Sigmoid colon (tissue), 7 donors: ENCODE results near the gene RNF6. TPM values are rescaled to one million over a fixed set of nuclear protein-coding genes. Genes with fewer than 3 reads are reported as not detected.

Experiments
- DNase-seq: peaks from one replicate; pipeline ENCODE4 v3.0.0-alpha.2; 2019
- H3K27ac ChIP-seq, 4 donors: fragments of 200-600 bp; sonication (generic); one replicate each; pipeline ENCODE4 v1.5.1; 2016 to 2019; ENCODE audit warnings: mild to moderate bottlenecking in 1 of 4
- H3K27me3 ChIP-seq, 3 donors: fragments of 200-600 bp; sonication (generic); one replicate each; pipeline ENCODE4 v1.5.1; 2019; ENCODE audit warnings: mild to moderate bottlenecking in 1 of 3
- H3K36me3 ChIP-seq, 4 donors: fragments of 200-600 bp; sonication (generic); one replicate each; pipeline ENCODE4 v1.5.1; 2016 to 2019
- H3K4me1 ChIP-seq, 4 donors: fragments of 200-600 bp; sonication (generic); one replicate each; pipeline ENCODE4 v1.5.1; 2017 to 2019
- H3K4me3 ChIP-seq, 4 donors: fragments of 200-600 bp; sonication (generic); one replicate each; pipeline ENCODE4 v1.5.1; 2017 to 2019; ENCODE audit warnings: mild to moderate bottlenecking in 2 of 4, moderate library complexity in 1 of 4
- H3K9me3 ChIP-seq, 4 donors: fragments of 200-600 bp in 3 of 4; sonication (generic) in 3 of 4; one replicate each; pipeline versions ENCODE4 v1.5.1 to v1.6.1; 2013 to 2019
- EP300 ChIP-seq, 4 donors: sonication (generic); formaldehyde crosslinking; IDR thresholded peaks; one replicate each; pipeline ENCODE4 v1.6.1; 2017; ENCODE audit warnings: antibody characterized with exemption in 4 of 4
- POLR2A ChIP-seq, 2 donors: fragments of 450-650 bp; IDR thresholded peaks; one replicate each; pipeline ENCODE4 v1.6.1; 2016; ENCODE audit warnings: antibody characterized with exemption in 2 of 2, mild to moderate bottlenecking in 2 of 2, moderate library complexity in 2 of 2
- POLR2AphosphoS5 ChIP-seq, 4 donors: sonication (generic); formaldehyde crosslinking; IDR thresholded peaks; one replicate each; pipeline ENCODE4 v1.6.1; 2017; ENCODE audit warnings: antibody characterized with exemption in 4 of 4
- WGBS, 2 donors: extraction: QIAGEN DNeasy Blood & Tissue Kit; methylation state at CpG; one replicate each; pipeline ENCODE4 v1.1.7; 2013; 5-methylcytosine and 5-hydroxymethylcytosine counted together
- intact Hi-C: fragments of 100-400 bp; cut with DNase I; formaldehyde crosslinking; loops from one replicate; pipeline ENCODE4 v1.15.1; 2023
- polyA plus RNA-seq, 3 donors: library from polyadenylated mRNA; stranded (reverse); fragments of 200-250 nt; gene quantifications; one replicate each; pipeline ENCODE4 v1.2.3, GENCODE V29; 2013
- total RNA-seq, 4 donors: library from RNA; depleted of rRNA; stranded (reverse); fragments of >200 nt; gene quantifications; one replicate each; pipeline ENCODE4 v1.1.0, GENCODE V29; 2016
- TF ChIP-seq, protein P1 (sequence below), 4 experiments: fragments of 450-650 bp in 3 of 4; fragments of 200-600 bp in 1 of 4; IDR thresholded peaks; one replicate each; pipeline ENCODE4 v1.5.1; 2016 to 2019; ENCODE audit warnings: antibody characterized with exemption in 4 of 4, mild to moderate bottlenecking in 3 of 4, moderate library complexity in 2 of 4
- donor health status: healthy with polysubstance abuse.
- donor health status: Bipolar disorder and iron deficiency.
- donor health status: healthy.

Gene RNF6
- total RNA-seq (10 to 100 TPM; 11.9 to 27.1 (median 22.5) TPM), polyA plus RNA-seq (10 to 100 TPM; 17.9 to 35.1 (median 18.6) TPM)

DNA sequence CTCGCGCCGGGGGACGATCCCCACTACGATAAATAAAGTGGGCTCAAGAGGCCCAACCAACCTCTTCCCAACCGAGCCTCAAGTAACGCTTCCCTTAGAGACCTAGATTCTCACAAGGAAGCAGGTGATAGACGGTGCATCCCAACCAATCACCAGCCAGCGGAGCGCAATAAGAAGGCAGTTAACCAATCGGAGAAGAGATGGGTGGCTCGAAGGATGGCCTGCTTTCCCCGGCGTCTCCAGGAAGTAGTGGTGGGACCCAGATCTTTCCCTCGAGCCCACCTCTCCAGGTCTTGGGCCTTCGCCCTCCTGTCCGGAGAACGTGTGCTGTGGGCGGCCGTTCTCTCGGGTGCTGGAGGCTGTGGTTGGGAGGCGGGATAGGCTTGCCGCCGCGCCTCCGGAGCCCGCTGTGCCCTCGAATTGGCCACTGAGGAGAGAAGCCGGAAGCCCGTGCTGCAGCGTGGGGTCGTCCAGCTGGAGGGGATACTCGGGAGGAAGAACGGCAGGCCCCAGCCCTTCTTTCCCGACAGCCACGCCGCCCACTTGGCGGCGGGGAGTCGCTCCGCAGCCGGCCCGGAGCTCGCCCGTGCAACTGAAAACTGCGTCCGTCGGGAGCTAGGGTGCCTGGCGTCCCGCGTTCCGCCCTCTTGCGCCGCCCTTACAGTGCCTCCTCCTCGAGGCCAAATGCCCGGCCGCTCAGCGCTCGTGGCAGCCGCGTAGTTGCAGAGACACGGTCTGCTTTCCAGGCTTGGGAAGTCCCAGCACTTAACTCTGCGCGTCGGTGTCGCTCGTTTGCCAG is at the start of gene RNF6:
Gene RNF6 (minus strand): TSS at position 594 of the 799 bp plus-strand sequence. CDS start 2,665 bp downstream, outside the sequence.
- H3K4me1 ChIP-seq, result peaks cover 0 to 26% (median 21%) of the 10 kb centered on the region in 4 donors
- peaks cover 14 to 33% (median 18%) of the 10 kb centered on the region in 4 donors for H3K36me3 ChIP-seq
- H3K27me3 ChIP-seq, result no peaks in the 10 kb centered on the region
- peak; percentile 98 for DNase-seq
- peak within 1 kb of the TSS; percentile 79 to 96 (median 92) for H3K4me3 ChIP-seq
- no peaks in the 10 kb centered on the region for H3K9me3 ChIP-seq
- intact Hi-C loops, result loop anchor here (2.0 to 5.0 kb wide), 4 partner anchors 33 to 275 kb away; partner anchors contain the start of gene CDK8
- WGBS, 2 donors, result 0% methylated on average over 67 of the region's 67 CpGs
- TF ChIP-seq EP300 (IDR thresholded peaks at IDR 0.05) (no peak), POLR2AphosphoS5 (IDR thresholded peaks at IDR 0.05) (peak; percentile 45 to 87 (median 74)), POLR2A (IDR thresholded peaks at IDR 0.05) (peak in 1 of 2 donors; percentile 29)
- TF ChIP-seq, protein P1, sequence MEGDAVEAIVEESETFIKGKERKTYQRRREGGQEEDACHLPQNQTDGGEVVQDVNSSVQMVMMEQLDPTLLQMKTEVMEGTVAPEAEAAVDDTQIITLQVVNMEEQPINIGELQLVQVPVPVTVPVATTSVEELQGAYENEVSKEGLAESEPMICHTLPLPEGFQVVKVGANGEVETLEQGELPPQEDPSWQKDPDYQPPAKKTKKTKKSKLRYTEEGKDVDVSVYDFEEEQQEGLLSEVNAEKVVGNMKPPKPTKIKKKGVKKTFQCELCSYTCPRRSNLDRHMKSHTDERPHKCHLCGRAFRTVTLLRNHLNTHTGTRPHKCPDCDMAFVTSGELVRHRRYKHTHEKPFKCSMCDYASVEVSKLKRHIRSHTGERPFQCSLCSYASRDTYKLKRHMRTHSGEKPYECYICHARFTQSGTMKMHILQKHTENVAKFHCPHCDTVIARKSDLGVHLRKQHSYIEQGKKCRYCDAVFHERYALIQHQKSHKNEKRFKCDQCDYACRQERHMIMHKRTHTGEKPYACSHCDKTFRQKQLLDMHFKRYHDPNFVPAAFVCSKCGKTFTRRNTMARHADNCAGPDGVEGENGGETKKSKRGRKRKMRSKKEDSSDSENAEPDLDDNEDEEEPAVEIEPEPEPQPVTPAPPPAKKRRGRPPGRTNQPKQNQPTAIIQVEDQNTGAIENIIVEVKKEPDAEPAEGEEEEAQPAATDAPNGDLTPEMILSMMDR (IDR thresholded peaks at IDR 0.05), result peak in 1 of 4 experiments; percentile 35
- H3K27ac ChIP-seq, result peak within 1 kb of the TSS; percentile 95 to 98 (median 96)

DNA sequence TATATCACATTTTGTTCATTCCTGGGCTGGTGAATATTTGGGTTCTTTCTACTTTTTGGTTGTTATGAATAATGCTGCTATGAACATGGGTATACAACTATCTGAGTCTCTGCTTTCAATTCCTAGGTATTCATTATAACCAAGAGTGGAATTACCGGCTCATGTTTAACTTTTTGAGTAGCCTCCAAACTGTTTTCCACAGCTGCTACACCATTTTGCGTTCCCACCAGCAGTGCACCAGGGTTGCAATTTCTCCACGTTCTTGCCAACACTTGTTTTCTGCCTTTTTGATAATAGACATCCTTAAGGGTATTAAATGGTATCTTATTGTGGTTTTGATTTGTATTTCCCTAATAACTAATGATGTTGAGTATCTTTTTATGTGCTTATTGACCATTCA is 48.6 kb upstream of the RNF6 start:
- no peak for DNase-seq
- H3K9me3 ChIP-seq, result no peaks in the 10 kb centered on the region
- H3K27ac ChIP-seq, result no peak overlapping the region
- no peaks in the 10 kb centered on the region for H3K27me3 ChIP-seq
- 94 to 95% methylated on average over 3 of the region's 3 CpGs for WGBS, 2 donors
- intact Hi-C loops, result no loop called here
- H3K36me3 ChIP-seq, result no peaks in the 10 kb centered on the region
- TF ChIP-seq, protein P1 (IDR thresholded peaks at IDR 0.05), result no peak
- no peak for TF ChIP-seq EP300 (IDR thresholded peaks at IDR 0.05)
- no peak overlapping the region for H3K4me3 ChIP-seq
- peaks cover 0 to 74% (median 32%) of the 10 kb centered on the region in 4 donors for H3K4me1 ChIP-seq

DNA sequence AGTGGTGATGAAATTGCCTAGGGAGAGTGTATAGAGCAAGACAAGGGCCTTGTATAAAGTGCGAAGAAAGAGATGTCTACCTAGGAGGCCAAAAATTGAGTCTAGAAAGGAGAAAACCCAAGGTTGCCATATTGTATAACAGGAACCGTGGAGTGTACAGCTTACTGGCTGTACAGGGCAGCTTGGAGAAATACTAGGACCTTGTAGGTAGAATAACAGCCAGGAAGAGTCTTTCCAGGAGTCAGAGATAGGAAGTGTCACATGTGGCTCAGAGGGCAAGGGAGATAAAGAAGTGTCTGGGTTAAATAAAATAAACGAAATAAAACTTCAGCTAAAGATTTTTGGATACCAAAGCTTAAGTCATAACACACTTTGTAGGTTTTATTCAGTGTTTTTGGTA is 44.2 kb upstream of the RNF6 start:
- Histone ChIP-seq H3K4me1 (peaks cover 0 to 69% (median 35%) of the 10 kb centered on the region in 4 donors), H3K27me3 (no peaks in the 10 kb centered on the region), H3K36me3 (no peaks in the 10 kb centered on the region), H3K4me3 (no peak overlapping the region), H3K9me3 (no peaks in the 10 kb centered on the region), H3K27ac (peak overlapping the region in 1 of 4 donors; percentile 9)
- no peak for DNase-seq
- 79 to 88% methylated on average over 3 of the region's 3 CpGs for WGBS, 2 donors
- intact Hi-C loops, result no loop called here
- no peak for TF ChIP-seq EP300 (IDR thresholded peaks at IDR 0.05)
- TF ChIP-seq, protein P1 (IDR thresholded peaks at IDR 0.05), result no peak
- no peak for TF ChIP-seq POLR2A (IDR thresholded peaks at IDR 0.05)
- no peak for TF ChIP-seq POLR2AphosphoS5 (IDR thresholded peaks at IDR 0.05)

DNA sequence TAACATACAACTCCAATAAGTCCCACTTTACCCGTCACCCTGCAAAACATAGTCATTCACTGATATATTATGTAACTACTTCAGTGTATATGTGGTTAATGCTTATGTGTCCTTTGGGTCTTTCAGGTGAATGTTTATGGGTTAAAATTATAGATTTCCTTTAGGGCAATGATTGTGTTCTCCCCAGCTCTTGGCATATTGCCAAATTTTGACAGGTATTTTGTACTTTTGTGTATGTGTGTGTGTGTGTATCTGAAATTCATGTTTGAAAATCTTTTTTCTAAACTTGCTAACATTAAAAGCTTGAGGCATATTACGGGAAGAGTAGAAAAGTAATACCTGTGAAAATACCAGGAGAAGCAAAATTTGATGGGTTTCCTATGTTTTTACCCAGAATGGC is 40.0 kb upstream of the RNF6 start:
- TF ChIP-seq, protein P1 (IDR thresholded peaks at IDR 0.05), result no peak
- TF ChIP-seq POLR2A (IDR thresholded peaks at IDR 0.05), result no peak
- peak in 1 of 4 donors; percentile 12 for TF ChIP-seq POLR2AphosphoS5 (IDR thresholded peaks at IDR 0.05)
- TF ChIP-seq EP300 (IDR thresholded peaks at IDR 0.05), result no peak
- H3K27me3 ChIP-seq, result no peaks in the 10 kb centered on the region
- no peak for DNase-seq
- no peaks in the 10 kb centered on the region for H3K9me3 ChIP-seq
- no peaks in the 10 kb centered on the region for H3K36me3 ChIP-seq
- no peak overlapping the region for H3K4me3 ChIP-seq
- peaks cover 0 to 62% (median 39%) of the 10 kb centered on the region in 4 donors for H3K4me1 ChIP-seq
- 96 to 99% methylated on average over 2 of the region's 2 CpGs for WGBS, 2 donors
- intact Hi-C loops, result no loop called here
- no peak overlapping the region for H3K27ac ChIP-seq
